Measurements from ENCODE around the gene GRID1.

Gene GRID1

GRCh38 chr10:85600026-85600743, 766.4 kb downstream of the GRID1 start:
- DNase-seq (ENCODE audit: low read depth in 2 of 2), result no peak

GRCh38 chr10:85599081-85599480, 767.5 kb downstream of the GRID1 start:
- no peak for DNase-seq (ENCODE audit: low read depth in 2 of 2)

- no peak for DNase-seq (ENCODE audit: low read depth in 2 of 2)
Observed at GRCh38 chr10:85598646-85599045, 767.9 kb downstream of the GRID1 start.

DNA sequence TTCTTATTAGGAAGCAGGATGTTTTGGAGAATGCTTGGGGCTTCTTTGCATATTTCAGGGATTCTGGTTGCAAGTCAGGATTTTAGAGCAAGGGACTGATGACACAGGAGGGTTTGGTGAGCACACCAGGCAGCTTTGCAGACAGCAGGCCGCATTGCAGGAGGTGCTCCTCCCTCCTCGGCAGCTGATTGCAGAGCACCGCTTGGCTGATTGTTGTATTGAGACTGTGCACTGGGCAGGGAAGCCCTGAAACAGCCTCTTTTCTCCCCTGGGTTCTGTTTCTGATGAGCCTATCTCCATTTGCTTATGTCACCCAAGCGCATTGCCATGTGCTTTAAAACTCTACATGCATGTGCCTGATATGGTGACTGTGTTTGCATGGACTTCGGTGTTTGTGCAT, 769.6 kb downstream of the GRID1 start:
- no peak for DNase-seq (ENCODE audit: low read depth in 2 of 2)

- DNase-seq (ENCODE audit: low read depth in 2 of 2), result no peak
Observed at GRCh38 chr10:85596389-85596788, 770.2 kb downstream of the GRID1 start.

- no peak for DNase-seq (ENCODE audit: low read depth in 2 of 2)
Observed at GRCh38 chr10:85594239-85594638, 772.4 kb downstream of the GRID1 start.

- DNase-seq (ENCODE audit: low read depth in 2 of 2), result no peak
Observed at GRCh38 chr10:85593226-85593772, 773.3 kb downstream of the GRID1 start.

- DNase-seq (ENCODE audit: low read depth in 2 of 2), result no peak
Observed at GRCh38 chr10:85581371-85581770, 785.2 kb downstream of the GRID1 start.

DNA sequence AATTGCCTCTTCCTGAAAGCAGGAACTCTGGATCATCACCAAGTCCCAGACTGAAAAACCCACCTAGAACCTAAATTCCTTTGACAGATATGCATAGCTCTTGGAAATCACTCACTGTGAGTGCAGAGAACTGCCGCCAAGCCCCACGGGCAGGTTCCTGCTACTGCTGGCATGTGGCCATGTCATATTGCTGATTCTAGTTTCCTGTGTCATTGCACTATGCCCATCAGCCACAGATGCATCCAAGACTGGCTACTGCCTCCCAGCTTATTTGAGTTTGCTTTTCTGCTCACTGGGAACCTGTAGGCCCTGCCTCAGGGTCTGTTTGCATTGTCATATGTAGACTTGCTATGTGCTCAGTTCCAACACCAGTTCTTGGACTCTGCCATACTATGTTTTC, 786.0 kb downstream of the GRID1 start:
- DNase-seq (ENCODE audit: low read depth in 2 of 2), result no peak

DNA sequence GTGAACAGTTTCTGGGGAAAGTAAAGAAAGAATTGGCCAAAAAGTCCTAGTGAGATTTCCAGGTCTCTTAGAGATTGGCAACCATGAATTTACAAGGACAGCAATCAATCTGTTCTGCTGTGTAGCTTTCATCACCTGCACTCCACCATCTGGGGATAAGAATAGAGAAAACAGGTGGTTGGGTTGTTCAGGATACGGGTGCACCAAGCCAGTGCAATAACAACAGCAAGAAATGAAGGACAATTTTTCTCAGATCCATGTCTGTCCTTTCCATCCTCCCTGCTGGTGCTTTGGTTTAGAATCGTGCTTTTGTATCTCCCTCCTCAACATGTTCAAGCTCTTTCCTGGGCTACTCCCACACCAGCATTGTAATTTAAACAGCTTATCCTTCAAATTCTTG, 787.7 kb downstream of the GRID1 start:
- no peak for DNase-seq (ENCODE audit: low read depth in 2 of 2)

DNA sequence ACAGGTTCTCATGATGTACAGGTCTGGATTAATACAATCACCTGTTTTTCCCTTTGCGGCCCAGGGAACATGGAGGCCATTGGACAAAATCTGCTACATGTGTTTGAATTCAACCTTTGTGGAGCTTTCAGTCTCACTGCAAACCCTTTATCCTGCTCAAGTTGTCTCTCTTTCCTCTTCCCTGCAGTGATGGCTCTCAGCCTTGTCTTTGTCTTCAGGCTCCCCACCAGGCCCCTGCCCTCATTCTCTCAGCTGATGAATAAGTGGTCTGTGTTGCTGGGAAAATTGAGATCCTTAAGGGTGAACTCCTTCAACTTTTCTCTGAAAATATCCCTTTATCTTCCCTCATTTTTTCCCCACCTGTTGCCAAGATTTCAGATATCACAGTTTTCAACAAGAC, 791.2 kb downstream of the GRID1 start:
- no peak for DNase-seq (ENCODE audit: low read depth in 2 of 2)

- no peak for DNase-seq (ENCODE audit: low read depth in 2 of 2)
Observed at GRCh38 chr10:85570871-85571270, 795.7 kb downstream of the GRID1 start.

DNA sequence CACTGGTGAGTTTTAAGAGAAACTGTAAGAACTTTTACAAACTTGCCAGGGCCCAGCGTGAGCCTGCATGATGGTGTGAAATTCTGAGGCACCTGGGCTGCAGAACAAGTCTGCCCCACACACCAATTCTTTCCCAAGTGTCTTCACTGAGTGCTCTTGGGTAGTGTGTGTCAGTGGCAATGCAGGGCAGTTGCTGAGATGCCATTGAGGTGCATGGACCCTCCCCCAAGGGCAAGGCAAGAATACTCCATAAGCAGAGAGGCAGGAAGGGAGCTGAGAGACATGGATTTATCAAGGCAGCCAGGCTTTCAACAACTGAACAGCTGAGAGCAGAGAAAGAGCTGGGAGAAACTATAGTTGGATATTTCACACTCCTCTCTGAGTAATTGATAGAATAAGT, 801.2 kb downstream of the GRID1 start:
- no peak for DNase-seq (ENCODE audit: low read depth in 2 of 2)

DNA sequence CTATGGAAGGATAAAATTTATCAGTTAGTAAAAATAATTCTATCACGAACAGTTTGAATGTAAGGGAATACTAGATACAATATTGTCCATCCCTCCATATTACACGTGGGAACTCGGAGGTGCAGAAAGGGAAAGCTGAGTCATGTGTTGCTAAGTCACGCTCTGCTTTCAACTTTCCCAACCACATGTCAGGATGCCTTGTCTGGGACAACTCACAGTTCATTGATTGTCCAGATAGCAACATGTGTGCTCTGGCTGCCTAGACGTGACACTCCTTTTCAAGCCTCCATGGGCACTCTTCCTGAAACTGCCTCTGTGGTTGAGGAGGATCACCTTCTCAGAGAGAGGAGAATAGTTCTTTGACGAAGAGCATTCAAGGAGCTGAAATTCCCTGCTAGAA, 808.1 kb downstream of the GRID1 start:
- no peak for DNase-seq (ENCODE audit: low read depth in 2 of 2)

GRCh38 chr10:85557706-85558105, 808.9 kb downstream of the GRID1 start:
- DNase-seq (ENCODE audit: low read depth in 2 of 2), result no peak

GRCh38 chr10:85557077-85557476, 809.5 kb downstream of the GRID1 start:
- peak; percentile 9 to 11 for DNase-seq (ENCODE audit: low read depth in 2 of 2)
